ENCODE results near the gene DYNC2H1.

DNA sequence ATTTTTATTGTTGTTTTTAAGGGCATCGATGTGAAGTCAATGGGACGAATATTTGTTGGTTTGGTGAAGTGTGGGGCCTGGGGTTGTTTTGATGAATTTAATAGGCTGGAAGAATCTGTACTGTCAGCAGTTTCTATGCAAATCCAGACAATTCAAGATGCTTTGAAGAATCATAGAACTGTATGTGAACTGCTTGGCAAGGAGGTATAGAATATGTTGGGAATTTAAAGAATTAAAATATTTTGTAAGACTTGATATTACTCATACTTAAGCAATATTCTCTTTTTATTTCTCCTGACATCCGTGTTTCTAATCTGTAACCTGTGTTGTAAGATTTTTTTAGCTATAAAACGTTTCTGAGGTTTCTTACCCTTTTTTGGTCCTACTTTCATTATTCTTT is 61.6 kb downstream of the DYNC2H1 start:
- TF ChIP-seq, protein P1, sequence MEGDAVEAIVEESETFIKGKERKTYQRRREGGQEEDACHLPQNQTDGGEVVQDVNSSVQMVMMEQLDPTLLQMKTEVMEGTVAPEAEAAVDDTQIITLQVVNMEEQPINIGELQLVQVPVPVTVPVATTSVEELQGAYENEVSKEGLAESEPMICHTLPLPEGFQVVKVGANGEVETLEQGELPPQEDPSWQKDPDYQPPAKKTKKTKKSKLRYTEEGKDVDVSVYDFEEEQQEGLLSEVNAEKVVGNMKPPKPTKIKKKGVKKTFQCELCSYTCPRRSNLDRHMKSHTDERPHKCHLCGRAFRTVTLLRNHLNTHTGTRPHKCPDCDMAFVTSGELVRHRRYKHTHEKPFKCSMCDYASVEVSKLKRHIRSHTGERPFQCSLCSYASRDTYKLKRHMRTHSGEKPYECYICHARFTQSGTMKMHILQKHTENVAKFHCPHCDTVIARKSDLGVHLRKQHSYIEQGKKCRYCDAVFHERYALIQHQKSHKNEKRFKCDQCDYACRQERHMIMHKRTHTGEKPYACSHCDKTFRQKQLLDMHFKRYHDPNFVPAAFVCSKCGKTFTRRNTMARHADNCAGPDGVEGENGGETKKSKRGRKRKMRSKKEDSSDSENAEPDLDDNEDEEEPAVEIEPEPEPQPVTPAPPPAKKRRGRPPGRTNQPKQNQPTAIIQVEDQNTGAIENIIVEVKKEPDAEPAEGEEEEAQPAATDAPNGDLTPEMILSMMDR (IDR thresholded peaks at IDR 0.05) = no peak
- TF ChIP-seq EP300 (IDR thresholded peaks at IDR 0.05) (no peak), POLR2A (IDR thresholded peaks at IDR 0.05) (no peak)
